ENCODE measurements around the gene NEK11. TPM values are rescaled to one million over a fixed set of nuclear protein-coding genes. Genes with fewer than 3 reads are reported as not detected.
A peak's percentile ranks its signal among the peaks of the same experiment; 100 is the strongest.

The NEK11 gene
- total and polyA plus RNA-seq, 8 donors, result 0.45 to 24.2 (median 2.3) TPM; not detected in 1

GRCh38 chr3:131282967-131283366 lies 256.3 kb downstream of the NEK11 start:
- Histone ChIP-seq H3K36me3 (no peaks in the 10 kb centered on the region), H3K27ac (no peak overlapping the region), H3K4me1 (no peaks in the 10 kb centered on the region), H3K9me3 (no peaks in the 10 kb centered on the region), H3K4me3 (no peak overlapping the region), H3K27me3 (no peaks in the 10 kb centered on the region)
- no peak for TF ChIP-seq POLR2AphosphoS5 (IDR thresholded peaks at IDR 0.05)
- 95 to 100% (median 97%) methylated on average over 1 of the region's 1 CpG for WGBS, 5 donors
- DNase-seq, result no peak
- intact Hi-C loops (cut with DNase I; ENCODE audit: low total_unique reads), result no loop called here

GRCh38 chr3:131283862-131284261 lies 257.2 kb downstream of the NEK11 start:
- peak in 1 of 2 donors; percentile 2 for DNase-seq
- WGBS, 5 donors, result 42 to 69% (median 62%) methylated on average over 2 to 3 of the region's 3 CpGs
- intact Hi-C loops (cut with DNase I; ENCODE audit: low total_unique reads), result no loop called here
- H3K4me3 ChIP-seq, result no peak overlapping the region
- no peaks in the 10 kb centered on the region for H3K4me1 ChIP-seq
- no peaks in the 10 kb centered on the region for H3K9me3 ChIP-seq
- no peaks in the 10 kb centered on the region for H3K36me3 ChIP-seq
- no peaks in the 10 kb centered on the region for H3K27me3 ChIP-seq
- H3K27ac ChIP-seq, result no peak overlapping the region
- no peak for TF ChIP-seq POLR2A (IDR thresholded peaks at IDR 0.05)
- TF ChIP-seq POLR2AphosphoS5 (IDR thresholded peaks at IDR 0.05), result no peak
- no peak for TF ChIP-seq EP300 (IDR thresholded peaks at IDR 0.05)
- TF ChIP-seq, protein P1, sequence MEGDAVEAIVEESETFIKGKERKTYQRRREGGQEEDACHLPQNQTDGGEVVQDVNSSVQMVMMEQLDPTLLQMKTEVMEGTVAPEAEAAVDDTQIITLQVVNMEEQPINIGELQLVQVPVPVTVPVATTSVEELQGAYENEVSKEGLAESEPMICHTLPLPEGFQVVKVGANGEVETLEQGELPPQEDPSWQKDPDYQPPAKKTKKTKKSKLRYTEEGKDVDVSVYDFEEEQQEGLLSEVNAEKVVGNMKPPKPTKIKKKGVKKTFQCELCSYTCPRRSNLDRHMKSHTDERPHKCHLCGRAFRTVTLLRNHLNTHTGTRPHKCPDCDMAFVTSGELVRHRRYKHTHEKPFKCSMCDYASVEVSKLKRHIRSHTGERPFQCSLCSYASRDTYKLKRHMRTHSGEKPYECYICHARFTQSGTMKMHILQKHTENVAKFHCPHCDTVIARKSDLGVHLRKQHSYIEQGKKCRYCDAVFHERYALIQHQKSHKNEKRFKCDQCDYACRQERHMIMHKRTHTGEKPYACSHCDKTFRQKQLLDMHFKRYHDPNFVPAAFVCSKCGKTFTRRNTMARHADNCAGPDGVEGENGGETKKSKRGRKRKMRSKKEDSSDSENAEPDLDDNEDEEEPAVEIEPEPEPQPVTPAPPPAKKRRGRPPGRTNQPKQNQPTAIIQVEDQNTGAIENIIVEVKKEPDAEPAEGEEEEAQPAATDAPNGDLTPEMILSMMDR (IDR thresholded peaks at IDR 0.05), result no peak

GRCh38 chr3:131284302-131284701 lies 257.6 kb downstream of the NEK11 start:
- Histone ChIP-seq H3K27ac (no peak overlapping the region), H3K4me3 (no peak overlapping the region), H3K36me3 (no peaks in the 10 kb centered on the region), H3K4me1 (no peaks in the 10 kb centered on the region), H3K27me3 (no peaks in the 10 kb centered on the region), H3K9me3 (no peaks in the 10 kb centered on the region)
- intact Hi-C loops (cut with DNase I; ENCODE audit: low total_unique reads), result no loop called here
- WGBS, 5 donors, result 74 to 90% (median 80%) methylated on average over 1 of the region's 1 CpG
- no peak for TF ChIP-seq EP300 (IDR thresholded peaks at IDR 0.05)
- TF ChIP-seq POLR2AphosphoS5 (IDR thresholded peaks at IDR 0.05), result no peak
- TF ChIP-seq, protein P1 (IDR thresholded peaks at IDR 0.05), result no peak
- no peak for TF ChIP-seq POLR2A (IDR thresholded peaks at IDR 0.05)
- DNase-seq, result no peak

DNA sequence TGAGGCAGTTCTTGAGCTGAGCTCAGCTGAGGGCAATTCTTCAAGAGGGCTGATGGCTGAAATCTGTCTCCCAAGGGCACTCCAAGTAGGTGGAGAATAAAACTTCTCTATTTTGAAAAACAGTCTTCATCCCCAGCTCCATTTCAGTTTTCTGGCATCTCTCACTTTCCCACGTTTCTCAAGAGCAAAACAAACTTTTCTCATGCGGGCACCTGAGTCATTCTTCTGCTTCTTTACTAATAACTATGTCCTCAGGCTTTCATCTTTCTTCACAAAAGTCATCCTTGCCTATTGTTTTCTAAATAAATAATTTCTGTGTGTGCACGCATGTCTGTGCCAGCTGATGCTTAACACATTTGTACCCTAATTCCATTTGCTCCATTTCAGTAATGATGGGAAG lies 258.8 kb downstream of the NEK11 start:
- no peaks in the 10 kb centered on the region for H3K36me3 ChIP-seq
- DNase-seq, result no peak
- H3K27me3 ChIP-seq, result no peaks in the 10 kb centered on the region
- H3K27ac ChIP-seq, result no peak overlapping the region
- TF ChIP-seq POLR2A (IDR thresholded peaks at IDR 0.05) (no peak), POLR2AphosphoS5 (IDR thresholded peaks at IDR 0.05) (no peak), EP300 (IDR thresholded peaks at IDR 0.05) (no peak)
- TF ChIP-seq, protein P1 (IDR thresholded peaks at IDR 0.05), result no peak
- no peaks in the 10 kb centered on the region for H3K9me3 ChIP-seq
- no peak overlapping the region for H3K4me3 ChIP-seq
- intact Hi-C loops (cut with DNase I; ENCODE audit: low total_unique reads), result no loop called here
- H3K4me1 ChIP-seq, result no peaks in the 10 kb centered on the region
- WGBS, 5 donors, result 67 to 83% (median 81%) methylated on average over 3 of the region's 3 CpGs

GRCh38 chr3:131299836-131300235 lies 273.2 kb downstream of the NEK11 start:
- Histone ChIP-seq H3K4me3 (no peak overlapping the region), H3K27me3 (no peaks in the 10 kb centered on the region), H3K36me3 (peaks cover 0 to 5% (median 0%) of the 10 kb centered on the region in 4 donors), H3K9me3 (peaks cover 0 to 5% (median 0%) of the 10 kb centered on the region in 4 donors), H3K4me1 (no peaks in the 10 kb centered on the region), H3K27ac (no peak overlapping the region)
- intact Hi-C loops (cut with DNase I; ENCODE audit: low total_unique reads), result no loop called here
- no peak for DNase-seq
- 96 to 100% (median 99%) methylated on average over 1 of the region's 1 CpG for WGBS, 5 donors
- no peak for TF ChIP-seq POLR2AphosphoS5 (IDR thresholded peaks at IDR 0.05)
- no peak for TF ChIP-seq EP300 (IDR thresholded peaks at IDR 0.05)
